PC-3 (cell line): ENCODE data around the gene SETBP1. TPM values are rescaled to one million over a fixed set of nuclear protein-coding genes. Genes with fewer than 3 reads are reported as not detected.
A peak's percentile ranks its signal among the peaks of the same experiment; 100 is the strongest.

Experiments
- ATAC-seq: fragments of 200-7000 bp; cut with Tn5 transposase; 2 replicates; pipeline ENCODE4 v1.9.1; 2020; ENCODE audit warnings: mild to moderate bottlenecking, moderate library complexity
- BruUV-seq: library from RNA; stranded (reverse); fragments of 400-500 nt; replicated peaks from 2 replicates; lab custom pipeline; 2021; lab: Mats Ljungman, UMichigan
- CTCF ChIA-PET: fragments of 300-600 bp; sonication (Branson Sonifier 250); formaldehyde crosslinking; loops from one replicate; lab custom pipeline; 2022; ENCODE audit warnings: antibody characterized with exemption; lab: Charles Lee
- POLR2A ChIA-PET: fragments of 300-600 bp; sonication (Branson Sonifier 250); formaldehyde crosslinking; loops from one replicate; lab custom pipeline; 2022; ENCODE audit warnings: antibody characterized with exemption; ENCODE audit not compliant: unreplicated experiment; lab: Charles Lee
- DNase-seq: peaks from one replicate; pipeline ENCODE4 v3.0.0-alpha.2; 2015
- H2AFZ ChIP-seq: fragments of 300-600 bp; sonication (generic); 2 replicates; pipeline ENCODE4 v1.6.0; 2016; ENCODE audit warnings: antibody characterized with exemption, low read length
- H3F3A ChIP-seq: fragments of 300-600 bp; sonication (generic); one replicate; pipeline ENCODE4 v1.6.0; 2017; ENCODE audit warnings: antibody characterized with exemption, low read length, control low read depth, mild to moderate bottlenecking; ENCODE audit not compliant: unreplicated experiment
- H3K27ac ChIP-seq: fragments of 300-600 bp; sonication (generic); 2 replicates; pipeline ENCODE4 v1.5.1; 2016; ENCODE audit warnings: mild to moderate bottlenecking, low read length
- H3K27me3 ChIP-seq: fragments of 300-600 bp; sonication (generic); 2 replicates; pipeline ENCODE4 v1.6.1; 2016; ENCODE audit warnings: low read length, mixed read lengths
- H3K36me3 ChIP-seq: fragments of 300-600 bp; sonication (generic); 2 replicates; pipeline ENCODE4 v1.6.1; 2016; ENCODE audit warnings: low read depth, mixed run types, low read length, mixed read lengths
- H3K4me1 ChIP-seq: fragments of 300-600 bp; sonication (generic); 2 replicates; pipeline ENCODE4 v1.5.1; 2016; ENCODE audit warnings: low read length; ENCODE audit not compliant: insufficient read depth
- H3K4me2 ChIP-seq: fragments of 300-600 bp; sonication (generic); 2 replicates; pipeline ENCODE4 v1.6.0; 2016; ENCODE audit warnings: low read length
- H3K4me3 ChIP-seq: fragments of 300-600 bp; sonication (generic); 2 replicates; pipeline ENCODE4 v1.5.1; 2016; ENCODE audit warnings: mild to moderate bottlenecking, low read length, mixed read lengths
- H3K79me2 ChIP-seq: fragments of 300-600 bp; sonication (generic); 2 replicates; pipeline ENCODE4 v1.6.1; 2017; ENCODE audit warnings: low read length, mixed read lengths
- H3K9ac ChIP-seq: fragments of 300-600 bp; sonication (generic); 2 replicates; pipeline ENCODE4 v1.6.0; 2016; ENCODE audit warnings: mild to moderate bottlenecking, low read length
- H3K9me2 ChIP-seq: fragments of 300-600 bp; sonication (generic); replicated peaks from 2 replicates; pipeline ENCODE4 v1.6.1; 2016; ENCODE audit warnings: mixed run types, low read length, mixed read lengths
- H3K9me3 ChIP-seq: fragments of 300-600 bp; sonication (generic); 2 replicates; pipeline ENCODE4 v1.6.1; 2016; ENCODE audit warnings: low read length, mixed read lengths
- H4K20me1 ChIP-seq: fragments of 300-600 bp; sonication (generic); 2 replicates; pipeline ENCODE4 v1.6.1; 2016; ENCODE audit warnings: low read length, mixed read lengths
- EZH2 ChIP-seq: fragments of 300-600 bp; sonication (generic); IDR thresholded peaks from one replicate; pipeline ENCODE4 v1.6.1; 2017; ENCODE audit warnings: antibody characterized with exemption, mild to moderate bottlenecking, low read length; ENCODE audit not compliant: unreplicated experiment
- EZH2phosphoT487 ChIP-seq: fragments of 300-600 bp; sonication (generic); IDR thresholded peaks from 2 replicates; pipeline ENCODE4 v1.6.1; 2018; ENCODE audit warnings: mild to moderate bottlenecking, antibody characterized with exemption, low read length, borderline replicate concordance
- intact Hi-C: fragments of 100-400 bp; cut with micrococcal nuclease; formaldehyde crosslinking; loops from 2 replicates; pipeline ENCODE4 v1.9.0; 2023
- total RNA-seq: library from RNA; depleted of rRNA; stranded (reverse); fragments of >200 nt; gene quantifications from 2 replicates; pipeline ENCODE4 v1.2.3, GENCODE V29; 2014
- TF ChIP-seq, protein P1 (sequence below): fragments of 300-600 bp; sonication (generic); conservative IDR thresholded peaks from 2 replicates; pipeline ENCODE4 v1.5.1; 2017; ENCODE audit warnings: antibody characterized with exemption, low read depth, mild to moderate bottlenecking, low read length

Gene SETBP1
- total RNA-seq, 1 experiment from 2014 or later = 2.3 TPM

DNA sequence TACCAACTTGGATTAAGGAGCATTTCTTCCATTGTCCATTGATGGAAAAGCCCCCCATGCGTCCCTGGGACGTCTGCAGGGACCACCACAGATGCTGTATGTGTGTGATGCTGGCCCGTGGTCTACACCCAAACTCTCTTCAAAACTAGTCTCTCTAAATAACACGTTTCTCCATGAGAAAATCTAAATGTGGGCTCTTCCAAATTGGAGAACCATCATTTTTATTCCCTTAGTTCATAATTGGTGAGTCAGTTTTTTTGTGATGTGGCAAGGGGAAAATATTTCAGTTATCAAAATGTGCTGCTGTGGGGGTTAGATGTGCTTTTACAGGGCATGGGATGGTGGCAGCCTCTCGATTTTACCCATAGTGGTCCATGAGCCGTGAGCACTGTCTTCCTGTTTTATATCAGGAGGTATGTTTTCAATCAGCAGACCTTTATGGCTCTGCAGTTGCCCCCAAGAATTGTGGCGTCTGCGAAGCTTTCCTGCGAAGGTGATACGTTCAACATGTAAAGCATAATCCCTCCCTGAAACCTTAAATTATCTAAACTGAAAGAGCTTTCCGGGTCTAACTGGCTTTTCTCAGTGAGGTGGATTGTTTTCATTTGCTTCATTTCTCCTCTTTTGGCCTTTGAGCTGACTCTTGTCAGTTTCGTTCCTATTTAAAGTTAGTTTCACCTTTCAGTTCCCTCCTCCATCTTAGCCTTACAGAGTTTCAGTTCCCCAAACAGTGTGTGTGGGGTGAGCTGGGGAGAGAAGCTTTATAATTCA, 78.4 kb downstream of the SETBP1 start:
- no peak for ATAC-seq
- no peak overlapping the region for H3K27ac ChIP-seq
- BruUV-seq = no TSS peak

DNA sequence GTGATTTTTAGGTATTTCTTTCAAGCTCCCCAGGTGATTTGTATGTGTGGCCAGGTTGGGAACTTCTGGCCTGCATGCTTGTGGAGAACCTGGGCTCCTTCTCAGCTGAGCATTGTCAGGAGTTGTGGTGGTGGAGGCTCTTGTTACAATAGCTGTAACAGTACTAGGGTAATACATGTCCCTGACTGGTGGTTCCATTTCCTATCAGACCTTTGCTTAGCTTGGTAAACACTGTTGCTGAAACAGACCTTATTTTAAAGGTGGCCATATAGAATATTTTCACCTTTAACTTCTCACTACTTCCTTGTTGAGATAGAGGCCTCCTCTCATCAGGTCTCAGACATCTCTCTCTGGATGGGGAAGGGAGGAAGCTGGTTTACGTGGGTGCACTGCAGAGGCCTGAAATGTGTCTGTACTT, 79.2 kb downstream of the SETBP1 start:
- Histone ChIP-seq H3K27me3 (no peaks in the 10 kb centered on the region), H3K9me2 (no peaks in the 10 kb centered on the region), H2AFZ (no peak overlapping the region), H3K9ac (no peak overlapping the region), H3K36me3 (no peaks in the 10 kb centered on the region), H4K20me1 (no peaks in the 10 kb centered on the region), H3K4me2 (no peak overlapping the region), H3K4me1 (no peaks in the 10 kb centered on the region), H3K9me3 (no peaks in the 10 kb centered on the region), H3K27ac (no peak overlapping the region), H3F3A (no peaks in the 10 kb centered on the region), H3K4me3 (no peak overlapping the region), H3K79me2 (no peaks in the 10 kb centered on the region)
- intact Hi-C loops = no loop called here
- ChIA-PET POLR2A (no interaction called here), CTCF (no interaction called here)
- no peak for ATAC-seq
- no TSS peak for BruUV-seq
- TF ChIP-seq, protein P1, sequence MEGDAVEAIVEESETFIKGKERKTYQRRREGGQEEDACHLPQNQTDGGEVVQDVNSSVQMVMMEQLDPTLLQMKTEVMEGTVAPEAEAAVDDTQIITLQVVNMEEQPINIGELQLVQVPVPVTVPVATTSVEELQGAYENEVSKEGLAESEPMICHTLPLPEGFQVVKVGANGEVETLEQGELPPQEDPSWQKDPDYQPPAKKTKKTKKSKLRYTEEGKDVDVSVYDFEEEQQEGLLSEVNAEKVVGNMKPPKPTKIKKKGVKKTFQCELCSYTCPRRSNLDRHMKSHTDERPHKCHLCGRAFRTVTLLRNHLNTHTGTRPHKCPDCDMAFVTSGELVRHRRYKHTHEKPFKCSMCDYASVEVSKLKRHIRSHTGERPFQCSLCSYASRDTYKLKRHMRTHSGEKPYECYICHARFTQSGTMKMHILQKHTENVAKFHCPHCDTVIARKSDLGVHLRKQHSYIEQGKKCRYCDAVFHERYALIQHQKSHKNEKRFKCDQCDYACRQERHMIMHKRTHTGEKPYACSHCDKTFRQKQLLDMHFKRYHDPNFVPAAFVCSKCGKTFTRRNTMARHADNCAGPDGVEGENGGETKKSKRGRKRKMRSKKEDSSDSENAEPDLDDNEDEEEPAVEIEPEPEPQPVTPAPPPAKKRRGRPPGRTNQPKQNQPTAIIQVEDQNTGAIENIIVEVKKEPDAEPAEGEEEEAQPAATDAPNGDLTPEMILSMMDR = no peak
- TF ChIP-seq EZH2 (no peak), EZH2phosphoT487 (no peak)
- no peak for DNase-seq

More for the DNA sequence above, 78.4 kb downstream of the SETBP1 start:
- H3F3A ChIP-seq = no peaks in the 10 kb centered on the region
- TF ChIP-seq EZH2 (no peak), EZH2phosphoT487 (no peak)
- TF ChIP-seq, protein P1 = no peak
- no peak overlapping the region for H3K9ac ChIP-seq
- no peak overlapping the region for H3K4me3 ChIP-seq
- no peaks in the 10 kb centered on the region for H3K9me3 ChIP-seq
- no peaks in the 10 kb centered on the region for H3K9me2 ChIP-seq
- no peaks in the 10 kb centered on the region for H3K36me3 ChIP-seq
- H3K4me1 ChIP-seq = no peaks in the 10 kb centered on the region
- no peaks in the 10 kb centered on the region for H3K27me3 ChIP-seq
- intact Hi-C loops = no loop called here
- DNase-seq = no peak
- no peak overlapping the region for H2AFZ ChIP-seq
- ChIA-PET POLR2A (no interaction called here), CTCF (no interaction called here)
- H3K79me2 ChIP-seq = no peaks in the 10 kb centered on the region
- H3K4me2 ChIP-seq = no peak overlapping the region
- H4K20me1 ChIP-seq = no peaks in the 10 kb centered on the region

DNA sequence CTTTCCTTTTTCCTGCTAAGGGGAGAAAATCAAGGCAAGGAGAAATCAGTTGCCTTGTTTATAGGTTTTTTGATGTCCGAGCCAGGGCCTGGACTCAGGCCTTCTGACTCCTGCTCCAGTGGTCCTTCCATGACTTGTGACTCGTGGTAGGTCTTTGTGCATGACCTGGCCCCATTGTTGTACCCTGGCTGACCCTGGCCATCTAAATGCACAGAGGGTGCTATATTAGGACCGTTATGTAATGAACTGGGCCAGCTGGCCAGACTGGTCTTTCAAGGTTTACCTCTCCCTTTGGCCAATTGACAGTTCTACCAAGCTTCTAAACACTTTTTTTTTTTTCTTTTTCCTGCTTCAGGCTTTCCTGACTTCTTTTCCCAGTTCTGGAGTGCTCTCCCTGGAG, 81.1 kb downstream of the SETBP1 start:
- no peak for ATAC-seq
- Histone ChIP-seq H3K9ac (no peak overlapping the region), H3F3A (no peaks in the 10 kb centered on the region), H3K27ac (no peak overlapping the region), H3K4me1 (no peaks in the 10 kb centered on the region), H3K27me3 (no peaks in the 10 kb centered on the region), H2AFZ (no peak overlapping the region), H3K4me2 (no peak overlapping the region), H3K9me3 (no peaks in the 10 kb centered on the region), H4K20me1 (no peaks in the 10 kb centered on the region), H3K79me2 (no peaks in the 10 kb centered on the region), H3K36me3 (no peaks in the 10 kb centered on the region), H3K4me3 (no peak overlapping the region), H3K9me2 (no peaks in the 10 kb centered on the region)
- ChIA-PET CTCF (no interaction called here), POLR2A (no interaction called here)
- no peak for TF ChIP-seq EZH2
- TF ChIP-seq EZH2phosphoT487 = no peak
- TF ChIP-seq, protein P1 = no peak
- intact Hi-C loops = no loop called here
- BruUV-seq = no TSS peak
- DNase-seq = peak; percentile 23
